GM21367 (cell line): ENCODE data around the gene WNT10A.

Experiments used
- ATAC-seq: cut with Tn5 transposase; IDR thresholded peaks from one replicate; pipeline ENCODE4 v1.9.1; 2021; ENCODE audit not compliant: unreplicated experiment

The WNT10A gene

DNA sequence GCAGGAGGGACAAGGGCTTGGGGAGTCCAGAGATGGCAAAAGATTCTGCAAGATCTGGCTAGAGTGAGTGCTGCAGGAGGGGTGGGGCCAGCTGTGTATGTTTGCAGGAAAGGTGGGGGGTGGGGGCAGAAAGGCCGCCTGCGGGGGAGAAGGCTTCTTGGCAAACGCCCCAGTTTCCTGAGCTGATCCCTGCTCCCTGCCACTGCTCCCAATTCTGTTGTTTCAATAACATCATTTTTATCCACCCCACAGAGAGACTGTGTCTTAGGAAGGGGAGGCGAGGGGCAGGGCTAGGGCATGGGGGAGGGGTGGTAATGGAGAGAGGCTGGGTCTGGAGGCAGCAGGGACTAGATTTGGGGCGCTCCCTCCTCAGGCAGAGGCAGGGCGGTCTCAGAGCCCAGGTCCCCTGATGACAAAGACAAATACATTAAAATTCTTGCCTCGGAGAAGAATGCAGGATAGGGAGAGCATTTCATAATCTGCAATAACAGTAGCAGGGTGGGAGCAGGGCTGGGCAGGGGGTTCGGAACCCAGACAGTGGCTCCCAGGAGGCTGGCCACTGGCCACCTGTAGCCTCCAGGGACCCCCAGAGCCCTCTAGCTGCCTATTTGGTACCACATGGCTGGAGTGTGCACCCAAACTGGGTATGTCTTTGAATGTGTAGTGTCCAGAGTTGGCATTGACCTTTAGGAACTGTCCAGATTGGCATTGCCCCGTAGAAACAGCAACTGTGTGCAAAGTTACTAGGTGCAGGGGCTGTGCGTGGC, 23.1 kb upstream of the WNT10A start:
- ATAC-seq, result no peak

DNA sequence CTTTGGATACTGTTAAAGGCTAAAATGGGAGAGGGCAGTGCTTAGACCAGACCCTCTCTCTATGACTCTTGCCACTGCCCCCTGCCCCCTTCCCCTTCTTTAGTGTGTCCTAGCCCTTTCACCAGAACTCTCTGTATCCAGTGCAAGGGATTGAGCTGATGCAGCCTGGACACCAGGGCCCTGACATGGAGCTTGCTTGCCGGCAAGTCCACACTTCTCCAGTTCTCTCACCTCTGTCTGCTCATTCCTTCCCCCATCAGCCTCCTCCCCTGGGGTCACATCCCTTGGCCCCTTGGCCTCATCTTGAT, 22.6 kb upstream of the WNT10A start:
- no peak for ATAC-seq

GRCh38 chr2:218858671-218859555, 21.7 kb upstream of the WNT10A start:
- no peak for ATAC-seq

- ATAC-seq, result no peak
These were observed 21.1 kb upstream of the WNT10A start, which contains the start of gene WNT6 for GRCh38 chr2:218859556-218859987. WNT6 (plus strand) TSS chr2:218859805; CDS start chr2:218860038, 233 bp downstream.

GRCh38 chr2:218859988-218860831, 20.4 kb upstream of the WNT10A start:
- ATAC-seq, result no peak

DNA sequence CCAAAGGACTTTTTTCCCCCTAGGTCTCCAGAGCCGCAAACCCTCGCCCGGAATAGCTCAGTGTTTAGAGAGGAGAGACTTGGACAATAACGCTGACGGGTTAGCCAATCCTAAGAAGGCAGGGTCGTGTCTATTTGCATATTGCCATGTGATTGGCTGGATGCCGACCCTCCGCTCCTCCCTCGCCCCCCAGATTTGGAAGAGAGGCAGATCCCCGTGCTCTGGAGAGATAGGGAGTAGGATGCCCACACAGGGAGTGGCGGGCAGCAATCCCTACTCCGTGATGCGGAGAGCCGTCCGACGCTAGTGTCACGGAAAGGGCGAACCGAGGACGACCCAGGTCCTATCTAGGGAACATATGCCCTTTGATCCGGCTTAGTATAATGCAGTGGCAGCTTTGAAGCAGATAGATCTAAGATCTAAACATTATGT, 19.7 kb upstream of the WNT10A start:
- ATAC-seq, result no peak

GRCh38 chr2:218861645-218862318, 18.9 kb upstream of the WNT10A start:
- no peak for ATAC-seq

DNA sequence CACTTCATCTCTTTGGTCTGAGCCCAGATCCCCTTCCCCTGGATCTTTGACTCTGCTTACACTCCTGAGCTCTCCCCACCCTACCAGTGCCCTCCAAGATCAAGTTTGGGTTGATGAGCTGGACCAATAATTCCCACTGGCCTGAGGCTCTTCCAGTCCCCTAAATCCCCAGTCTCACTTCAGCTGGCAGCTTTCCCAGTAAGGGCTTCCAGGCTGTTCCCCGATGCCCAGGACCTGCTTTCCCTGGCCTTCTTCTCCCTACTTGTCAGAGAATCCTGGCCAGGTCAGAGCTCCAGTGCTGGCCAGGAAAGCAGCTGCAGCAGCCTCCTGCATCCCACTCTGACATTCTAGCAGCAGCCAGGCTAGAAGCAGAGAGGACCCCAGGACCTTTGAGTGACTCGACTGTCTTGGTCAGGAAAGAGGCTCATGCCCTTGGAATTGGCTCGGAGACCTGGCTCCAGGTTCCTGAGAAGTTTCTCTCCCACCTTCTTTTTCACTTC, 17.6 kb upstream of the WNT10A start:
- ATAC-seq, result no peak

GRCh38 chr2:218865396-218865795, 15.3 kb upstream of the WNT10A start:
- ATAC-seq, result no peak

- no peak for ATAC-seq
These were observed 14.7 kb upstream of the WNT10A start for GRCh38 chr2:218865999-218866398.

GRCh38 chr2:218867900-218868299, 12.8 kb upstream of the WNT10A start:
- no peak for ATAC-seq

DNA sequence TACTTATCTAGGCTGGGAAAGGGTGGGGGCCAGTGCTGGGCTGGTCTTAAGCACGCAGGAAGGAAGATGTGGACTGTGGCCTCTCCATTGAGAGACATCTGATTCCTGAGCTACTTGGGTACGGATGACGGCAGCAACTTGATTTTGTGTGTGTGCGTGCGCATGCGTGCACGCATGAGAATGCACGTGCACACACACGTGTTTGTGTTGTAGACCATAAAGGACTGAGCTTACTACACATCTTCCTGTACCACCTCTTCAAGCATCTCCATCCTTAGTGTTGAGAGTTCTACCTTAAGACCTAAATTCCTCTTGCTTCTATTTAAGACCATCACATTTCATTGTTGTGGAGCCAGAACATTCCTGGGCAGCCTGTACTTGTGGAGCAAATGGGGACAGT, 11.6 kb upstream of the WNT10A start:
- no peak for ATAC-seq

- ATAC-seq, result no peak
These were observed 9.7 kb upstream of the WNT10A start for GRCh38 chr2:218870984-218871344.

DNA sequence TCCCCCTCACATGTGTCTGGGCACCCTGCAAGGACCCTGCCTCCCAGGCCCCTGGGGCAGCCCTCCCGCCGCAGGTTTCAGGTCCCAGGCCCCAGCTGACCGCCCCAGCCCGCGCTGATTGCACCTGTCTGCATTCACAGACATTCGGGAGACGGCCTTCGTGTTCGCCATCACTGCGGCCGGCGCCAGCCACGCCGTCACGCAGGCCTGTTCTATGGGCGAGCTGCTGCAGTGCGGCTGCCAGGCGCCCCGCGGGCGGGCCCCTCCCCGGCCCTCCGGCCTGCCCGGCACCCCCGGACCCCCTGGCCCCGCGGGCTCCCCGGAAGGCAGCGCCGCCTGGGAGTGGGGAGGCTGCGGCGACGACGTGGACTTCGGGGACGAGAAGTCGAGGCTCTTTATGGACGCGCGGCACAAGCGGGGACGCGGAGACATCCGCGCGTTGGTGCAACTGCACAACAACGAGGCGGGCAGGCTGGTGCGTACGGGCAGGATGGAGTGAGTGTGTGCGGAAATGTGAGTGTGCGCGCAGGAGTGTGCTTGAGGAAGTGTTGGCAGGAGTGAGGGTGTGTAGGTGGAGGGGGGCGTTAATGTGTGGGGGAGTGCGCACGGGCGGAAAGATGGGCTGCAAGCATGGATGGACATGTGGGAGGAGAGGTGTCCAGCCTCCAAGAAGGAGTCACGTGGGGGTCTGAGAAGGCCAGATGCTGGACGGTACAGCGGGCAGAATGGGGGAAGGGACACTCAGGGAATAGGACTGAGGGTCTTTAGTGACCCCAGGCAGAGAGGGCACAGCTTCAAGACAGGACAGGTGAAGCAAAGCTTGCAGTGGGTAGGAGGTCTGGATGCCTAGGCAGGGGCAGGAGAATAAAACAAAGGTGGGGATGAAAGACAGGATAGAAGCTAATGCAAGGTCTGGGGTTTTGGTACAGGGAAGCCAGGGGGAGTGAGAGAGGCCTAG, 9.0 kb upstream of the WNT10A start:
- no peak for ATAC-seq

DNA sequence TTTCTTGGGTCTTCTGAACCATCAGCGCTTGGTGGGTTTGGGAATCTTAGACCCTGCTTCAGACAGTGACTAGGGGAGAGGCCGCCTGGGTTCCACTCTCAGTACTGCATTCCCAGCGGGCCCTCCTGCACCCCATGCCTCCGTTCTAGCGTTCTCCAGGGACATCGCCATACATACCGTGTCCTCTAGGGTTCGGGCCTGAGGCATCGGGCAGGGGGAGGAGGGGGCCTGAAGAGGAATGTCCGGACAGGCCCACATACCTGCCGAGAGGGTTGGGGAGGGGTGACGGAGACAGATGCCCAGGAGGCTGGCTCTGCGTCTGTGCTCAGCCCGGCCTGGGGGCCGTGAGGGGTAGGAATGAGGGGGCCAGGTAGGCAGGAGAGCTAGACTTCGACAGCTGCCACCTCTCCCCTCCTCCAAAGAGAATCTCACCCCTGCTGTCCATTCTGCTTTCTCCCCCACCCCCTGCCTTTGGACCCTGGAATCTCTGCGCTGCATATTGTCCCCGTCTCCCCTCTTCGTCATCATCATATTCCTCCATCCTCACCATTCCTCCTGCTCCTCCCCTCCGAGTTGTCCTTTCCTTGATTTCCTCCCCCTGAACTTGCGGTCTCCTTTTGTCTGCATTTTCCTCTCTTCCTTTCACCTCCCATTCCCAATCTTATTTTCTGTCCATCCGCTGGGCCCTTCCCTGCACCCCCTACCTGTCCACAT, 7.8 kb upstream of the WNT10A start:
- no peak for ATAC-seq

- no peak for ATAC-seq
These were observed 7.1 kb upstream of the WNT10A start for GRCh38 chr2:218873359-218874194.

DNA sequence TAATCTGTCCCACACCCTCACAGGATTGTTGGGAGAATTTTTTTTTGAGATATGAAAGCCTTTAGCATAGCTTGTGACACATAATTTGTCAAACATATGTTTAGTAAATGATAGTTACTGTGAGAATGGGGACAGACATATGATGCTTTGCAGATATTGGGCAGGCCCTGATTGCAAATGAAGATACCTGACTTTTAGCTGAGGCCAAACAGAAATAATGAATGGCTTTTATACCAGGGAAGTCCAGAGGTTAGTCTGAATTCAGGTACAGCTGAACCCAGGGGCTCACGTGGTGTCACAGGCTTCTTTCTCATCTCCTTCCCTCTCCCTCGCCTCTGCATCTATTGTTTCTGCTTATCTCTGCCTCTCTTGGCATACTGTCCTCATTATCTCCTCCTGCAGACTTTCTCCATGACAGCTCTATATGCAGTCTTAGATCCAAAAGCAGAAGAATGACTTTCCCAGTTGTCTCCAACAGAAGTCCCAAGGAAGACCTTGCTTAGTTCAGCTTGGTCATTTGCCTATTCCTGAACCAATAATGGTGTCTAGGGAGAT, 4.9 kb upstream of the WNT10A start:
- ATAC-seq, result no peak
